Measurements from ENCODE around the gene SNRNP200. TPM values are rescaled to one million over a fixed set of nuclear protein-coding genes. Genes with fewer than 3 reads are reported as not detected.

SNRNP200 gene
- total and polyA plus RNA-seq, 4 donors: 18.9 to 99.7 (median 82.5) TPM

DNA sequence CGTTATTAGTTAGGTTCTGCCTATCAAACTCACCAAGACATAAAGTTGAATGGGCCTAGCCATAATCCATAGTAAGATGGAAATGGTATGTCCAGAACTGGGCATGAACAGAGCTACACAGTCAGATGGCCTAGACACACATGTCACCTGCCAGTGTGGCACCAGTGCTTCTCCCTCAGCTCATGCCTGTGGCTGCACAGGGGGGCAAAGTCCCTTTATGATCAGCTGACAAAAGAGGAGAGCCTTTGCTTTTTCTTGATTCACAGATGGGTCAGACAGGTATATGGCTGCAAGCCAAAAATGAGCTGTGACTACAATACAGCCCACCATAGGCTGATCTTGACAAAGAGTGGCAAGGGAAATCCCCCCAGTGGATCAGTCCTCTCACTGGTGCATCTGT is 68.5 kb downstream of the SNRNP200 start:
- ATAC-seq (ENCODE audit: low FRiP score) (no peak), DNase-seq (no peak)
- Histone ChIP-seq H3K27ac (ENCODE audit: low read depth in 1 of 2, low read length in 2 of 2) (no peak overlapping the region), H3K27me3 (ENCODE audit: control insufficient read depth in 1 of 2, insufficient read depth in 2 of 2, low read length in 1 of 2) (no peaks in the 10 kb centered on the region), H3K4me3 (ENCODE audit: low read length in 2 of 2) (no peak overlapping the region), H3K4me1 (ENCODE audit: control insufficient read depth in 1 of 2, insufficient read depth in 2 of 2, low read length in 2 of 2) (no peaks in the 10 kb centered on the region), H3K36me3 (ENCODE audit: control insufficient read depth in 1 of 2, insufficient read depth in 2 of 2, low read length in 1 of 2) (peaks cover 0 to 2% of the 10 kb centered on the region in 2 donors), H3K9me3 (ENCODE audit: control insufficient read depth, low read length) (no peaks in the 10 kb centered on the region)
- intact Hi-C loops (cut with DNase I): no loop called here
- 95 to 96% methylated on average over 1 of the region's 1 CpG for WGBS, 2 donors

- DNase-seq (no peak), ATAC-seq (ENCODE audit: low FRiP score) (no peak)
- no peaks in the 10 kb centered on the region for H3K9me3 ChIP-seq (ENCODE audit: control insufficient read depth, low read length)
- H3K27ac ChIP-seq (ENCODE audit: low read depth in 1 of 2, low read length in 2 of 2): no peak overlapping the region
- no peaks in the 10 kb centered on the region for H3K27me3 ChIP-seq (ENCODE audit: control insufficient read depth in 1 of 2, insufficient read depth in 2 of 2, low read length in 1 of 2)
- WGBS, 2 donors: 87 to 89% methylated on average over 4 of the region's 4 CpGs
- H3K36me3 ChIP-seq (ENCODE audit: control insufficient read depth in 1 of 2, insufficient read depth in 2 of 2, low read length in 1 of 2): peaks cover 0 to 2% of the 10 kb centered on the region in 2 donors
- no peaks in the 10 kb centered on the region for H3K4me1 ChIP-seq (ENCODE audit: control insufficient read depth in 1 of 2, insufficient read depth in 2 of 2, low read length in 2 of 2)
- intact Hi-C loops (cut with DNase I): no loop called here
- H3K4me3 ChIP-seq (ENCODE audit: low read length in 2 of 2): no peak overlapping the region
These were observed 71.4 kb downstream of the SNRNP200 start for GRCh38 chr2:96233880-96234316.

DNA sequence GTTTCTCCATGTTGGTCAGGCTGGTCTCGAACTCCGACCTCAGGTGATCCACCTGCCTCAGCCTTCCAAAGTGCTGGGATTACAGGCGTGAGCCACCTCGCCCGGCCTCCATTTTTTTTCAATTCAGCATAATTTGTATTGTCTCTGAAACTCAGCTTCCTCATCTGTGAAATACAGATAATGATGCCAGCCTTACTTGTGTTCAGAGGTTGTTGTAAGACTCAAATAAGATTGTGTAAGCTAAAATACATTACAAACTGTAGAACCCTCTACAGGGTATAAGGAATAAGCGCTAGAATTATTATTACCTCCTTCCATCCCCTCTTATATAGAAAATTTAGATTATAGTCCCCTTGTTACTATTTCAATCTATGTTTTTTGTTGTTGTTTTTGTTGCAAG is 71.9 kb downstream of the SNRNP200 start:
- intact Hi-C loops (cut with DNase I): no loop called here
- no peak for DNase-seq
- 94 to 96% methylated on average over 6 of the region's 6 CpGs for WGBS, 2 donors
- Histone ChIP-seq H3K4me1 (ENCODE audit: control insufficient read depth in 1 of 2, insufficient read depth in 2 of 2, low read length in 2 of 2) (no peaks in the 10 kb centered on the region), H3K27ac (ENCODE audit: low read depth in 1 of 2, low read length in 2 of 2) (no peak overlapping the region), H3K27me3 (ENCODE audit: control insufficient read depth in 1 of 2, insufficient read depth in 2 of 2, low read length in 1 of 2) (no peaks in the 10 kb centered on the region), H3K4me3 (ENCODE audit: low read length in 2 of 2) (no peak overlapping the region), H3K9me3 (ENCODE audit: control insufficient read depth, low read length) (no peaks in the 10 kb centered on the region), H3K36me3 (ENCODE audit: control insufficient read depth in 1 of 2, insufficient read depth in 2 of 2, low read length in 1 of 2) (peaks cover 0 to 2% of the 10 kb centered on the region in 2 donors)
- no peak for ATAC-seq (ENCODE audit: low FRiP score)

DNA sequence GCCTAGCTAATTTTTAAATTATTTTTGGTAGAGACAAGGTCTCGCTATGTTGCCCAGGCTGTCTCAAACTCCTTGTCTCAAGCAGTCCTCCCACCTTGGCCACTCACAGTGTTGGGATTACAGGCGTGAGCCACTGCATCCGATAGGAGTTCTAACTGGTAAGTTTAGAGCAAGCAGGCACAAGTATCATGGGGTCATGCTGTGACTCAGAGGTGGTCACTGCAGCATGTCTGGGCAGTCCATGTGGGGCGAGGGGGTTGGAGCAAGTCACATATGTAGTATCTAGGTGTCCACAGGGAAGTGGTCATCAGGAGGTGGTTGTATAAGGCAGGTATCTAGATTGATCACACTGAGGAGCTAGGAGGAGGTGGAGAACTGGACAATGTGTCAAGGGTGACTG is 74.0 kb downstream of the SNRNP200 start:
- no peaks in the 10 kb centered on the region for H3K4me1 ChIP-seq (ENCODE audit: control insufficient read depth in 1 of 2, insufficient read depth in 2 of 2, low read length in 2 of 2)
- H3K36me3 ChIP-seq (ENCODE audit: control insufficient read depth in 1 of 2, insufficient read depth in 2 of 2, low read length in 1 of 2): no peaks in the 10 kb centered on the region

GRCh38 chr2:96225016-96225533 is 80.3 kb downstream of the SNRNP200 start:
- ATAC-seq (ENCODE audit: low FRiP score): no peak
- Histone ChIP-seq H3K27ac (ENCODE audit: low read depth in 1 of 2, low read length in 2 of 2) (no peak overlapping the region), H3K27me3 (ENCODE audit: control insufficient read depth in 1 of 2, insufficient read depth in 2 of 2, low read length in 1 of 2) (no peaks in the 10 kb centered on the region), H3K36me3 (ENCODE audit: control insufficient read depth in 1 of 2, insufficient read depth in 2 of 2, low read length in 1 of 2) (no peaks in the 10 kb centered on the region), H3K9me3 (ENCODE audit: control insufficient read depth, low read length) (no peaks in the 10 kb centered on the region), H3K4me1 (ENCODE audit: control insufficient read depth in 1 of 2, insufficient read depth in 2 of 2, low read length in 2 of 2) (no peaks in the 10 kb centered on the region), H3K4me3 (ENCODE audit: low read length in 2 of 2) (no peak overlapping the region)
- intact Hi-C loops (cut with DNase I): no loop called here
- no peak for DNase-seq
- WGBS, 2 donors: 63 to 75% methylated on average over 3 of the region's 3 CpGs

More for the DNA sequence above, 74.0 kb downstream of the SNRNP200 start:
- Histone ChIP-seq H3K4me3 (ENCODE audit: low read length in 2 of 2) (no peak overlapping the region), H3K9me3 (ENCODE audit: control insufficient read depth, low read length) (no peaks in the 10 kb centered on the region), H3K27me3 (ENCODE audit: control insufficient read depth in 1 of 2, insufficient read depth in 2 of 2, low read length in 1 of 2) (no peaks in the 10 kb centered on the region), H3K27ac (ENCODE audit: low read depth in 1 of 2, low read length in 2 of 2) (no peak overlapping the region)
- ATAC-seq (ENCODE audit: low FRiP score) (no peak), DNase-seq (no peak)
- intact Hi-C loops (cut with DNase I): no loop called here
- 96 to 98% methylated on average over 4 of the region's 4 CpGs for WGBS, 2 donors

Other genes starting within 250 kb of the SNRNP200 start
- gene ADRA2B, start 189.0 kb downstream of the SNRNP200 start, total RNA-seq: 10 to 100 TPM in 1 of 2 donors, under 1 TPM in 1; 0.81 to 34.0 TPM
- gene ADRA2B, start 189.0 kb downstream of the SNRNP200 start, polyA plus RNA-seq: under 1 TPM in 1 of 2 donors, not detected in 1; 0.26 TPM
- under 1 TPM; 0.57 to 0.62 TPM for gene ASTL, start 167.0 kb downstream of the SNRNP200 start, total RNA-seq
- not detected for gene ASTL, start 167.0 kb downstream of the SNRNP200 start, polyA plus RNA-seq
- gene DUSP2, start 160.1 kb downstream of the SNRNP200 start, total RNA-seq: 1 to 10 TPM; 5.7 to 7.5 TPM
- gene DUSP2, start 160.1 kb downstream of the SNRNP200 start, polyA plus RNA-seq: 1 to 10 TPM; 1.2 to 1.9 TPM
- gene STARD7, start 96.7 kb downstream of the SNRNP200 start, total RNA-seq: 10 to 100 TPM; 69.3 to 72.7 TPM
- gene STARD7, start 96.7 kb downstream of the SNRNP200 start, polyA plus RNA-seq: 10 to 100 TPM; 23.8 to 36.3 TPM
- gene TMEM127, start 39.5 kb downstream of the SNRNP200 start, total RNA-seq: 10 to 100 TPM; 53.4 to 53.8 TPM
- 10 to 100 TPM in 1 of 2 donors, 1 to 10 TPM in 1; 8.3 to 23.4 TPM for gene TMEM127, start 39.5 kb downstream of the SNRNP200 start, polyA plus RNA-seq
- gene CIAO1, start 39.3 kb downstream of the SNRNP200 start, total RNA-seq: 10 to 100 TPM; 46.4 to 57.1 TPM
- 10 to 100 TPM; 25.8 to 49.1 TPM for gene CIAO1, start 39.3 kb downstream of the SNRNP200 start, polyA plus RNA-seq
- gene ITPRIPL1, start 19.8 kb upstream of the SNRNP200 start, total RNA-seq: 1 to 10 TPM; 1.9 to 3.6 TPM
- 1 to 10 TPM in 1 of 2 donors, not detected in 1; 1.2 TPM for gene ITPRIPL1, start 19.8 kb upstream of the SNRNP200 start, polyA plus RNA-seq
- gene NCAPH, start 30.2 kb upstream of the SNRNP200 start, total RNA-seq: 1 to 10 TPM; 1.0 to 1.4 TPM
- under 1 TPM in 1 of 2 donors, not detected in 1; 0.10 TPM for gene NCAPH, start 30.2 kb upstream of the SNRNP200 start, polyA plus RNA-seq
- gene NEURL3, start 199.8 kb upstream of the SNRNP200 start, total RNA-seq: under 1 TPM in 1 of 2 donors, not detected in 1; 0.33 TPM
- gene NEURL3, start 199.8 kb upstream of the SNRNP200 start, polyA plus RNA-seq: under 1 TPM in 1 of 2 donors, not detected in 1; 0.75 TPM
- gene ARID5A, start 231.2 kb upstream of the SNRNP200 start, total RNA-seq: 100 to 1,000 TPM; 107 to 257 TPM
- 100 to 1,000 TPM in 1 of 2 donors, 10 to 100 TPM in 1; 51.5 to 264 TPM for gene ARID5A, start 231.2 kb upstream of the SNRNP200 start, polyA plus RNA-seq